Thoracic aorta (tissue), 2 donors: ENCODE data around the gene GNAI2. TPM values are rescaled to one million over a fixed set of nuclear protein-coding genes. Genes with fewer than 3 reads are reported as not detected.
"Not testable (repeated sequence)": the region's sequence is repeated elsewhere in the genome, so short reads cannot be mapped to it uniquely, and the experiment has no call there.

Experiments
- ATAC-seq: fragments of 150-250 bp; one replicate; pipeline ENCODE4 v1.8.0; 2017; ENCODE audit warnings: low read depth; ENCODE audit not compliant: insufficient number of reproducible peaks, low FRiP score
- DNase-seq: peaks from one replicate; pipeline ENCODE4 v3.0.0-alpha.2; 2020; ENCODE audit warnings: low spot score
- H3K27ac ChIP-seq, 2 donors: fragments of 200-600 bp; sonication (generic); 1 replicate in 1 of 2; 2 replicates in 1 of 2; pipeline ENCODE4 v1.5.1; 2016; ENCODE audit warnings: mild to moderate bottlenecking in 2 of 2, moderate library complexity in 2 of 2
- H3K27me3 ChIP-seq: fragments of 200-600 bp; sonication (generic); replicated peaks from 2 replicates; pipeline ENCODE4 v1.6.0; 2016; ENCODE audit warnings: mild to moderate bottlenecking; ENCODE audit not compliant: insufficient read depth
- H3K36me3 ChIP-seq: fragments of 200-600 bp; sonication (generic); one replicate; pipeline ENCODE4 v1.5.1; 2016
- H3K4me1 ChIP-seq, 2 donors: fragments of 200-600 bp; sonication (generic); 1 replicate in 1 of 2; 2 replicates in 1 of 2; pipeline versions ENCODE4 v1.5.1 to v1.6.0; 2016; ENCODE audit warnings: low read depth in 2 of 2, mild to moderate bottlenecking in 1 of 2; ENCODE audit not compliant: control insufficient read depth in 1 of 2
- H3K4me3 ChIP-seq: fragments of 200-600 bp; sonication (generic); 2 replicates; pipeline ENCODE4 v1.5.1; 2016; ENCODE audit warnings: mild to moderate bottlenecking
- H3K9me3 ChIP-seq: fragments of 200-600 bp; sonication (generic); 2 replicates; pipeline ENCODE4 v1.5.1; 2016
- CTCF ChIP-seq: fragments of 200-600 bp; sonication (generic); IDR thresholded peaks from one replicate; pipeline ENCODE4 v1.5.1; 2019; ENCODE audit warnings: antibody characterized with exemption
- total RNA-seq, 2 donors: library from RNA; depleted of rRNA; stranded (reverse); fragments of >200 nt; gene quantifications; one replicate each; pipeline versions ENCODE4 v1.1.0 to v1.2.3, GENCODE V29; 2016

The GNAI2 gene
- total RNA-seq, 2 donors from 2014 or later: 183 to 337 TPM

GRCh38 chr3:50210510-50211367 lies 25.3 kb upstream of the GNAI2 start:
- no peak for TF ChIP-seq CTCF
- no peak for ATAC-seq
- peaks cover 0 to 3% of the 10 kb centered on the region in 2 donors for H3K4me1 ChIP-seq

GRCh38 chr3:50211368-50211717 lies 24.7 kb upstream of the GNAI2 start:
- H3K27ac ChIP-seq, H3K4me3 ChIP-seq, H3K36me3 ChIP-seq, H3K4me1 ChIP-seq, H3K27me3 ChIP-seq, H3K9me3 ChIP-seq, ATAC-seq, DNase-seq: not testable (repeated sequence)

More at GRCh38 chr3:50210510-50211367, 25.3 kb upstream of the GNAI2 start:
- Histone ChIP-seq H3K27ac (no peak overlapping the region), H3K9me3 (no peaks in the 10 kb centered on the region), H3K36me3 (no peaks in the 10 kb centered on the region), H3K4me3 (no peak overlapping the region), H3K27me3 (no peaks in the 10 kb centered on the region)
- DNase-seq: no peak

- H3K4me3 ChIP-seq: no peak overlapping the region
- no peaks in the 10 kb centered on the region for H3K9me3 ChIP-seq
- H3K36me3 ChIP-seq: no peaks in the 10 kb centered on the region
- no peaks in the 10 kb centered on the region for H3K4me1 ChIP-seq
- TF ChIP-seq CTCF: no peak
- DNase-seq (no peak), ATAC-seq (no peak)
- H3K27ac ChIP-seq: no peak overlapping the region
- no peaks in the 10 kb centered on the region for H3K27me3 ChIP-seq
Measured at GRCh38 chr3:50211930-50212329, 24.1 kb upstream of the GNAI2 start.

GRCh38 chr3:50212502-50212901 lies 23.5 kb upstream of the GNAI2 start:
- TF ChIP-seq CTCF: no peak
- DNase-seq (no peak), ATAC-seq (no peak)
- no peaks in the 10 kb centered on the region for H3K9me3 ChIP-seq
- no peaks in the 10 kb centered on the region for H3K27me3 ChIP-seq
- no peak overlapping the region for H3K27ac ChIP-seq
- no peak overlapping the region for H3K4me3 ChIP-seq
- H3K36me3 ChIP-seq: no peaks in the 10 kb centered on the region
- H3K4me1 ChIP-seq: no peaks in the 10 kb centered on the region

GRCh38 chr3:50212971-50213370 lies 23.0 kb upstream of the GNAI2 start:
- H3K27me3 ChIP-seq: no peaks in the 10 kb centered on the region
- H3K9me3 ChIP-seq: no peaks in the 10 kb centered on the region
- H3K4me3 ChIP-seq: no peak overlapping the region
- DNase-seq (no peak), ATAC-seq (no peak)
- no peaks in the 10 kb centered on the region for H3K4me1 ChIP-seq
- H3K27ac ChIP-seq: no peak overlapping the region
- H3K36me3 ChIP-seq: no peaks in the 10 kb centered on the region
- no peak for TF ChIP-seq CTCF

GRCh38 chr3:50213373-50213772 lies 22.6 kb upstream of the GNAI2 start:
- ATAC-seq (no peak), DNase-seq (no peak)
- Histone ChIP-seq H3K4me3 (no peak overlapping the region), H3K27ac (no peak overlapping the region), H3K36me3 (no peaks in the 10 kb centered on the region), H3K9me3 (no peaks in the 10 kb centered on the region), H3K27me3 (no peaks in the 10 kb centered on the region), H3K4me1 (no peaks in the 10 kb centered on the region)
- no peak for TF ChIP-seq CTCF
